DND-41 (cell line): ENCODE results near the gene RAD23B.

ENCODE experiments used
- CTCF ChIP-seq: IDR thresholded peaks from 2 replicates; pipeline ENCODE4 v1.5.1; 2012; ENCODE audit warnings: borderline replicate concordance, low read length, moderate library complexity, mild to moderate bottlenecking; ENCODE audit not compliant: poor library complexity, severe bottlenecking; ENCODE audit errors: extremely low read depth
- EZH2 ChIP-seq: IDR thresholded peaks from 3 replicates; pipeline ENCODE4 v1.6.1; 2012; ENCODE audit warnings: borderline replicate concordance, low read depth, mild to moderate bottlenecking, moderate library complexity, low read length, inconsistent platforms; ENCODE audit not compliant: severe bottlenecking

GRCh38 chr9:107373809-107374208 is 90.7 kb downstream of the RAD23B start:
- TF ChIP-seq CTCF (no peak), EZH2 (no peak)
